WTC11 (cell line): ENCODE results near the gene IFNLR1. TPM values are rescaled to one million over a fixed set of nuclear protein-coding genes. Genes with fewer than 3 reads are reported as not detected.

Source experiments
- ATAC-seq: fragments of 200-7000 bp; cut with Tn5 transposase; 2 replicates; pipeline ENCODE4 v1.10.0; 2021; ENCODE audit warnings: mild to moderate bottlenecking, moderate library complexity
- CTCF ChIA-PET: fragments of 300-600 bp; sonication (Branson Sonifier 250); formaldehyde crosslinking; loops from one replicate; lab custom pipeline; 2021; ENCODE audit warnings: antibody characterized with exemption; lab: Charles Lee
- POLR2A ChIA-PET: fragments of 350-600 bp; sonication (Branson Sonifier 250); formaldehyde crosslinking; loops from one replicate; lab custom pipeline; 2021; ENCODE audit warnings: antibody characterized with exemption; lab: Charles Lee
- DNase-seq: peaks from one replicate; pipeline ENCODE4 v3.0.0; 2021; ENCODE audit warnings: low spot score
- H3K27ac Mint-ChIP-seq: 2 replicates; pipeline ENCODE4 v1.8.0; 2021; ENCODE audit warnings: mixed read lengths
- H3K27me3 Mint-ChIP-seq: 2 replicates; pipeline ENCODE4 v1.8.0; 2021; ENCODE audit warnings: low read depth, mild to moderate bottlenecking, moderate library complexity, mixed read lengths
- H3K36me3 Mint-ChIP-seq: 2 replicates; pipeline ENCODE4 v1.8.0; 2021; ENCODE audit warnings: mixed read lengths
- H3K4me1 Mint-ChIP-seq: 2 replicates; pipeline ENCODE4 v1.8.0; 2022; ENCODE audit warnings: mixed read lengths
- H3K4me3 Mint-ChIP-seq: 2 replicates; pipeline ENCODE4 v1.8.0; 2021; ENCODE audit warnings: mild to moderate bottlenecking, moderate library complexity, mixed read lengths
- H3K9me3 Mint-ChIP-seq: 2 replicates; pipeline ENCODE4 v1.8.0; 2021; ENCODE audit warnings: mixed read lengths
- ATF1 ChIP-seq: sonication (generic); formaldehyde crosslinking; IDR thresholded peaks from 2 replicates; pipeline ENCODE4 v1.8.1; 2023; ENCODE audit warnings: mild to moderate bottlenecking, moderate library complexity, missing genetic modification reagents
- EMX1 ChIP-seq: fragments of 250-450 bp; sonication (Bioruptor Pico); IDR thresholded peaks from 2 replicates; pipeline ENCODE4 v1.8.0; 2021; ENCODE audit warnings: mild to moderate bottlenecking
- ERG ChIP-seq: fragments of 250-450 bp; sonication (Bioruptor Pico); IDR thresholded peaks from 2 replicates; pipeline ENCODE4 v1.8.0; 2021; ENCODE audit warnings: mild to moderate bottlenecking
- FOXP1 ChIP-seq: sonication (generic); formaldehyde crosslinking; IDR thresholded peaks from 2 replicates; pipeline ENCODE4 v1.8.0; 2022; ENCODE audit warnings: missing genetic modification reagents, mild to moderate bottlenecking, moderate library complexity, borderline replicate concordance
- GTF2I ChIP-seq: fragments of 250-450 bp; sonication (Bioruptor Pico); conservative IDR thresholded peaks from 2 replicates; pipeline ENCODE4 v1.4.0; 2021; ENCODE audit warnings: mild to moderate bottlenecking
- MLX ChIP-seq: sonication (generic); formaldehyde crosslinking; IDR thresholded peaks from 2 replicates; pipeline ENCODE4 v1.8.1; 2023; ENCODE audit warnings: mild to moderate bottlenecking, missing genetic modification reagents, moderate library complexity
- NFYB ChIP-seq: sonication (generic); formaldehyde crosslinking; conservative IDR thresholded peaks from 2 replicates; pipeline ENCODE4 v1.8.0; 2022; ENCODE audit warnings: low read depth, missing genetic modification reagents
- OVOL2 ChIP-seq: fragments of 250-450 bp; sonication (Bioruptor Pico); IDR thresholded peaks from 2 replicates; pipeline ENCODE4 v1.9.0; 2021; ENCODE audit warnings: mild to moderate bottlenecking, borderline replicate concordance
- ZMAT4 ChIP-seq: fragments of 250-450 bp; sonication (Bioruptor Pico); IDR thresholded peaks from 2 replicates; pipeline ENCODE4 v1.9.0; 2021; ENCODE audit warnings: mild to moderate bottlenecking
- ZNF423 ChIP-seq: fragments of 250-450 bp; sonication (Bioruptor Pico); IDR thresholded peaks from 2 replicates; pipeline ENCODE4 v2.1.2; 2022; ENCODE audit warnings: mild to moderate bottlenecking, moderate library complexity
- ZNF425 ChIP-seq: fragments of 250-450 bp; sonication (Bioruptor Pico); conservative IDR thresholded peaks from 2 replicates; pipeline ENCODE4 v1.9.0; 2021; ENCODE audit warnings: mild to moderate bottlenecking
- ZNF512 ChIP-seq: sonication (generic); formaldehyde crosslinking; IDR thresholded peaks from 2 replicates; pipeline ENCODE4 v1.8.1; 2022; ENCODE audit warnings: missing genetic modification reagents, borderline replicate concordance
- ZNF532 ChIP-seq: fragments of 250-450 bp; sonication (Bioruptor Pico); IDR thresholded peaks from 2 replicates; pipeline ENCODE4 v1.9.0; 2021; ENCODE audit warnings: mild to moderate bottlenecking, borderline replicate concordance
- total RNA-seq: library from RNA; stranded (reverse); gene quantifications from 3 replicates; pipeline ENCODE4 v1.2.3, GENCODE V29; 2021

The IFNLR1 gene
- total RNA-seq, 1 experiment from 2014 or later = 6.6 TPM

- TF ChIP-seq ATF1 (CRISPR knock-in tag) (no peak), GTF2I (CRISPR knock-in tag) (no peak)
- CTCF ChIA-PET = interaction anchor here (0.7 to 2.0 kb wide), 5 partner anchors 10 to 204 kb away, joined by 3 to 19 read pairs (median 8); no protein-coding TSS in a partner anchor
- H3K27me3 Mint-ChIP-seq = no peaks in the 10 kb centered on the region; the same call in 1 of the 2 replicates
Measured at GRCh38 chr1:24189528-24189927, 2.4 kb upstream of the IFNLR1 start.

GRCh38 chr1:24186711-24186992 is 437 bp downstream of the IFNLR1 start:
- Mint-ChIP-seq H3K4me3 (peak overlapping the region; percentile 68), H3K4me1 (peaks cover 22% of the 10 kb centered on the region), H3K27ac (peak overlapping the region; percentile 62; the same call in 1 of the 2 replicates), H3K36me3 (no peaks in the 10 kb centered on the region), H3K27me3 (no peaks in the 10 kb centered on the region; the same call in 1 of the 2 replicates), H3K9me3 (0 out of 2 replicates have a peak, but pooled peaks cover 4% of the 10 kb centered on the region)
- ATAC-seq = no peak
- 0 out of 2 replicates have a peak, but pooled peaks have one; percentile 55 for TF ChIP-seq FOXP1 (CRISPR knock-in tag)
- no peak for TF ChIP-seq EMX1 (CRISPR knock-in tag)
- CTCF ChIA-PET = interaction anchor here (1.7 to 4.7 kb wide), 8 partner anchors 12 to 206 kb away, joined by 5 to 36 read pairs (median 11); no protein-coding TSS in a partner anchor
- no peak for DNase-seq
- POLR2A ChIA-PET = interaction anchor here (1.4 kb wide), 1 partner anchor 36 kb away, joined by 8 read pairs; no protein-coding TSS in a partner anchor

More at GRCh38 chr1:24189528-24189927, 2.4 kb upstream of the IFNLR1 start:
- Mint-ChIP-seq H3K4me3 (no peak overlapping the region), H3K36me3 (no peaks in the 10 kb centered on the region), H3K4me1 (peaks cover 22% of the 10 kb centered on the region), H3K9me3 (peaks cover 7% of the 10 kb centered on the region), H3K27ac (no peak overlapping the region)
- ATAC-seq (no peak), DNase-seq (no peak)
- POLR2A ChIA-PET = no interaction called here

- no peak for TF ChIP-seq ZNF512 (CRISPR knock-in tag)
- no peak for TF ChIP-seq MLX (CRISPR knock-in tag)
- no peak for TF ChIP-seq ZNF532
- TF ChIP-seq ZNF425 (CRISPR knock-in tag) = no peak
- TF ChIP-seq ZNF423 (CRISPR knock-in tag) = no peak
- TF ChIP-seq NFYB = no peak
- TF ChIP-seq OVOL2 (CRISPR knock-in tag) = no peak
- TF ChIP-seq ZMAT4 (CRISPR knock-in tag) = no peak
- TF ChIP-seq ERG (CRISPR knock-in tag) = no peak
- Mint-ChIP-seq H3K27me3 (no peaks in the 10 kb centered on the region; the same call in 1 of the 2 replicates), H3K4me3 (peak overlapping the region; percentile 68), H3K9me3 (no peaks in the 10 kb centered on the region), H3K36me3 (no peaks in the 10 kb centered on the region), H3K27ac (peak overlapping the region; percentile 62; the same call in 1 of the 2 replicates), H3K4me1 (peaks cover 22% of the 10 kb centered on the region)
- POLR2A ChIA-PET = interaction anchor here (1.4 kb wide), 1 partner anchor 36 kb away, joined by 8 read pairs; no protein-coding TSS in a partner anchor
- DNase-seq (no peak), ATAC-seq (no peak)
- CTCF ChIA-PET = interaction anchor here (1.7 to 4.7 kb wide), 8 partner anchors 12 to 207 kb away, joined by 5 to 36 read pairs (median 11); no protein-coding TSS in a partner anchor
Measured at GRCh38 chr1:24186031-24186710, 918 bp downstream of the IFNLR1 start.
